Astrocyte of the spinal cord (primary cell): ENCODE measurements around the gene HNRNPUL2.
A peak's percentile ranks its signal among the peaks of the same experiment; 100 is the strongest.
"Not testable (repeated sequence)": the region's sequence is repeated elsewhere in the genome, so short reads cannot be mapped to it uniquely, and the experiment has no call there.

Source experiments
- DNase-seq: peaks from one replicate; pipeline ENCODE4 v3.0.0; 2011; ENCODE audit warnings: low read depth, low spot score
- H3K4me3 ChIP-seq: 2 replicates; pipeline ENCODE4 v1.5.1; 2011; ENCODE audit warnings: low read depth, mild to moderate bottlenecking, low read length, moderate library complexity
- in situ Hi-C: cut with HindIII; loops from 2 replicates; pipeline ENCODE4 v1.10.0; 2017; ENCODE audit warnings: low sequenced_read_pairs
- TF ChIP-seq, protein P1 (sequence below): IDR thresholded peaks from 2 replicates; pipeline ENCODE4 v1.5.1; 2012; ENCODE audit warnings: low read depth, mild to moderate bottlenecking, low read length, inconsistent platforms

Gene HNRNPUL2

GRCh38 chr11:62705413-62705812 lies 21.8 kb downstream of the HNRNPUL2 start:
- no peak for DNase-seq
- in situ Hi-C loops = no loop called here
- TF ChIP-seq, protein P1, sequence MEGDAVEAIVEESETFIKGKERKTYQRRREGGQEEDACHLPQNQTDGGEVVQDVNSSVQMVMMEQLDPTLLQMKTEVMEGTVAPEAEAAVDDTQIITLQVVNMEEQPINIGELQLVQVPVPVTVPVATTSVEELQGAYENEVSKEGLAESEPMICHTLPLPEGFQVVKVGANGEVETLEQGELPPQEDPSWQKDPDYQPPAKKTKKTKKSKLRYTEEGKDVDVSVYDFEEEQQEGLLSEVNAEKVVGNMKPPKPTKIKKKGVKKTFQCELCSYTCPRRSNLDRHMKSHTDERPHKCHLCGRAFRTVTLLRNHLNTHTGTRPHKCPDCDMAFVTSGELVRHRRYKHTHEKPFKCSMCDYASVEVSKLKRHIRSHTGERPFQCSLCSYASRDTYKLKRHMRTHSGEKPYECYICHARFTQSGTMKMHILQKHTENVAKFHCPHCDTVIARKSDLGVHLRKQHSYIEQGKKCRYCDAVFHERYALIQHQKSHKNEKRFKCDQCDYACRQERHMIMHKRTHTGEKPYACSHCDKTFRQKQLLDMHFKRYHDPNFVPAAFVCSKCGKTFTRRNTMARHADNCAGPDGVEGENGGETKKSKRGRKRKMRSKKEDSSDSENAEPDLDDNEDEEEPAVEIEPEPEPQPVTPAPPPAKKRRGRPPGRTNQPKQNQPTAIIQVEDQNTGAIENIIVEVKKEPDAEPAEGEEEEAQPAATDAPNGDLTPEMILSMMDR = no peak
- peak overlapping the region; percentile 71 for H3K4me3 ChIP-seq

GRCh38 chr11:62703921-62704320 lies 23.3 kb downstream of the HNRNPUL2 start:
- H3K4me3 ChIP-seq, in situ Hi-C loops, DNase-seq: not testable (repeated sequence)

DNA sequence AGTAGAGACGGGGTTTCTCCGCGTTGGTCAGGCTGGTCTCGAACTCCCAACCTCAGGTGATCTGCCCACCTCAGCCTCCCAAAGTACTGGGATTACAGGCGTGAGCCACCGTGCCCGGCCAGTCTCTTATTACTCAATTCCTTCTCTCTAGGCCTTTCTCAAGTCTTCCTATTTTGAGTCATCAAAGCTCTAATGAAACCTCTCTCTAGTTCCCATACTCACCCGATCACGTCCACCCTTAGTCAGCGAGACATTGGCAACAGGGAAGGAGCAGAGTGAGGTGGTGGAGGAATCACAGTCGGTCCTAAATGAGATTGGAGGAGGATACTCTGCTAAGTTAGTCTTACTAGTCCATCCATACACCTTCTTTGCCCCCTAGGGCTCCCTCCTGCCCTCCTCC lies 25.0 kb downstream of the HNRNPUL2 start:
- no peak for DNase-seq
- H3K4me3 ChIP-seq = no peak overlapping the region
- in situ Hi-C loops = no loop called here
- TF ChIP-seq, protein P1 = no peak

DNA sequence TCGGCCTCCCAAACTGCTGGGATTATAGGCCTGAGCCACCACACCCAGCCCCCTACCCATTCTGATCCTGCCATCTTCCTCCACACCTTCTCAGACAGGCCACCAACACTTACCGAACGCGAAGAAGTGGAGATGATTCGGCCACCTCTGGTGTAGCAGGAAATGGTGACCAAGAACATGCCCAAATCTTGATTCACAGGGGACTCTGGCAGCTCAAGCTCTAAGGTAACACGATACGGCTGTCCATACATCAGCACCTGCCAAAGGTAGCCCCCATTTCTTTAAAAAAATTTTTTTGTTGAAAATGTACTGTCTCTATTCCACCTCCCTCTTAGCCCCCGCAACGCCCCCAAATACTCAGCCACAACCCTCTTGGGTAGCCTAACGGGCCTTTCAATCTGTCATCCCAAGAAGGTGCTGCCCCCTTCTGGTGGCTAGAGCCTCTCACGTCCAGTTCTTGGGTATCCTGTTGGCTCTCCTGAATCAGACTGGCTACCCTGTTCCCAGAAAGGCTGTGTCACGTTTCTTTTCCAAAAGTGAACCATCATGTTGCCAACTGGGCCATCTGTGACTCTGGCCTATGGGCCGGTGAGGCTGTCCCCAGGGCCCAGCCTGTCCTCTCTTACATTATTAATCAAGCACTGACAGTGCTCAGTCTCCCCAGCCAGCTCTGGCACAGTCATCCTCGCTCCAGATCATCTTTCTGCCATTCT lies 32.6 kb downstream of the HNRNPUL2 start:
- TF ChIP-seq, protein P1 = peak; percentile 85
- no peak overlapping the region for H3K4me3 ChIP-seq
- peak; percentile 73 for DNase-seq
- in situ Hi-C loops = no loop called here

GRCh38 chr11:62693624-62694023 lies 33.6 kb downstream of the HNRNPUL2 start:
- in situ Hi-C loops, H3K4me3 ChIP-seq, DNase-seq: not testable (repeated sequence)

GRCh38 chr11:62689421-62690183 lies 37.7 kb downstream of the HNRNPUL2 start, which contains the start of gene LRRN4CL:
LRRN4CL (minus strand) TSS chr11:62689530; CDS start chr11:62688508, 1,022 bp downstream.
- no peak within 1 kb of the TSS for H3K4me3 ChIP-seq
- TF ChIP-seq, protein P1 = no peak
- in situ Hi-C loops = no loop called here
- DNase-seq = peak; percentile 74

- no peak for DNase-seq
- TF ChIP-seq, protein P1 = no peak
- H3K4me3 ChIP-seq = no peak overlapping the region
- in situ Hi-C loops = no loop called here
Observed at GRCh38 chr11:62688491-62688890, 38.8 kb downstream of the HNRNPUL2 start.
